ENCODE results near the gene SEMA4A. TPM values are rescaled to one million over a fixed set of nuclear protein-coding genes. Genes with fewer than 3 reads are reported as not detected.
A peak's percentile ranks its signal among the peaks of the same experiment; 100 is the strongest.

Gene SEMA4A
- total and polyA plus RNA-seq, 9 of the 15 experiments (the other 6 are each of a cell fraction or from before 2014, with no cell fraction given) = 0.04 to 1.7 (median 0.45) TPM

GRCh38 chr1:156123356-156124196, 29.8 kb upstream of the SEMA4A start:
- intact Hi-C loops (cut with micrococcal nuclease) (loop anchor here (1.0 to 10.0 kb wide), 2 partner anchors 9 to 189 kb away; partner anchors contain the start of genes KHDC4 and LMNA), in situ Hi-C loops (cut with MboI) (no loop called here)
- DNase-seq (ENCODE audit: extremely low read depth in 1 of 4, low spot score in 3 of 4) = peak; percentile 64 to 98 (median 70)
- Histone ChIP-seq H3K27me3 (ENCODE audit: control insufficient read depth in 2 of 2, insufficient read depth in 2 of 2, low read length in 2 of 2) (no peaks in the 10 kb centered on the region), H2AFZ (ENCODE audit: low read depth, low read length) (peak overlapping the region; percentile 41; the same call in 1 of the 2 replicates), H4K20me1 (replicated peaks; ENCODE audit: control insufficient read depth, insufficient read depth, low read length) (peaks cover 38% of the 10 kb centered on the region), H3K9me1 (ENCODE audit: control insufficient read depth, insufficient read depth, low read length) (peaks cover 10% of the 10 kb centered on the region), H3K79me2 (ENCODE audit: control insufficient read depth, insufficient read depth, low read length) (peaks cover 98% of the 10 kb centered on the region), H3K4me3 (peak overlapping the region; percentile 31; the same call in 1 of the 2 replicates), H3K4me1 (replicated peaks in 1 of 2; ENCODE audit: control insufficient read depth in 2 of 2, insufficient read depth in 2 of 2, low read length in 2 of 2) (peaks cover 86 to 89% of the 10 kb centered on the region in 2 experiments), H3K36me3 (ENCODE audit: control insufficient read depth, insufficient read depth, low read length) (peaks cover 38% of the 10 kb centered on the region; the same call in 2 of the 3 replicates), H3K27ac (ENCODE audit: extremely low read depth, low read depth, low read length) (peak overlapping the region; percentile 99), H3K9me3 (replicated peaks; ENCODE audit: control insufficient read depth, insufficient read depth, low read depth, low read length) (no peaks in the 10 kb centered on the region), H3K4me2 (ENCODE audit: insufficient read depth, low read length) (peak overlapping the region; percentile 85), H3K9ac (ENCODE audit: insufficient read depth in 1 of 2, low read depth in 2 of 2, low read length in 2 of 2) (peak overlapping the region; percentile 89 to 96)
- FAIRE-seq = peak; percentile 83
- CTCF ChIA-PET (ENCODE audit: low intra/inter-chr PET ratio) = interaction anchor here (1.9 kb wide), 1 partner anchor 27 kb away, joined by 4 read pairs; no protein-coding TSS in a partner anchor
- WGBS (ENCODE audit: insufficient coverage, low coverage, missing lambda C conversion rate) = 22% methylated on average over 14 of the region's 14 CpGs
- no TSS peak for BruUV-seq (replicated peaks)
- POLR2A ChIA-PET = interaction anchor here (0.6 to 3.8 kb wide), 20 partner anchors 9 to 1903 kb away, joined by 3 to 25 read pairs (median 4); partner anchors contain the start of genes LMNA, PAQR6 and UBAP2L
- ATAC-seq = peak; percentile 70
- TF ChIP-seq IRF2 (CRISPR knock-in tag; IDR thresholded peaks at IDR 0.05) = no peak
- no peak for TF ChIP-seq POLR3A (IDR thresholded peaks at IDR 0.05; ENCODE audit: borderline replicate concordance, extremely low read depth, insufficient read depth, insufficient read length)
- TF ChIP-seq PATZ1 (CRISPR knock-in tag; IDR thresholded peaks at IDR 0.05; ENCODE audit: borderline replicate concordance) = no peak
- no peak for TF ChIP-seq POLR2AphosphoS5 (IDR thresholded peaks at IDR 0.05; ENCODE audit: control insufficient read depth, insufficient read depth, low read depth, low read length)
- peak; percentile 91 for TF ChIP-seq FOXK1 (CRISPR knock-in tag; IDR thresholded peaks at IDR 0.05; ENCODE audit: borderline replicate concordance)
- TF ChIP-seq SP2 (IDR thresholded peaks at IDR 0.05; ENCODE audit: extremely low read depth, low read depth, low read length, poor library complexity, severe bottlenecking) = no peak
- no peak for TF ChIP-seq SOX6 (IDR thresholded peaks at IDR 0.05)
- TF ChIP-seq HEY1 (CRISPR knock-in tag; IDR thresholded peaks at IDR 0.05; ENCODE audit: borderline replicate concordance) = no peak
- no peak for TF ChIP-seq SLC30A9 (CRISPR knock-in tag; IDR thresholded peaks at IDR 0.05)
- no peak for TF ChIP-seq ZNF449 (CRISPR knock-in tag; IDR thresholded peaks at IDR 0.05)
- no peak for TF ChIP-seq GTF2A2 (tag; IDR thresholded peaks at IDR 0.05)
- no peak for TF ChIP-seq ZNF41 (CRISPR knock-in tag; conservative IDR thresholded peaks at IDR 0.05)
- no peak for TF ChIP-seq PHB (CRISPR knock-in tag; IDR thresholded peaks at IDR 0.05)
- TF ChIP-seq ZBTB5 (IDR thresholded peaks at IDR 0.05) = no peak
- no peak for TF ChIP-seq BACH1 (tag; IDR thresholded peaks at IDR 0.05)
